Measurements from ENCODE around the gene C11orf65.
"Not testable (repeated sequence)": the region's sequence is repeated elsewhere in the genome, so short reads cannot be mapped to it uniquely, and the experiment has no call there.

Gene C11orf65

DNA sequence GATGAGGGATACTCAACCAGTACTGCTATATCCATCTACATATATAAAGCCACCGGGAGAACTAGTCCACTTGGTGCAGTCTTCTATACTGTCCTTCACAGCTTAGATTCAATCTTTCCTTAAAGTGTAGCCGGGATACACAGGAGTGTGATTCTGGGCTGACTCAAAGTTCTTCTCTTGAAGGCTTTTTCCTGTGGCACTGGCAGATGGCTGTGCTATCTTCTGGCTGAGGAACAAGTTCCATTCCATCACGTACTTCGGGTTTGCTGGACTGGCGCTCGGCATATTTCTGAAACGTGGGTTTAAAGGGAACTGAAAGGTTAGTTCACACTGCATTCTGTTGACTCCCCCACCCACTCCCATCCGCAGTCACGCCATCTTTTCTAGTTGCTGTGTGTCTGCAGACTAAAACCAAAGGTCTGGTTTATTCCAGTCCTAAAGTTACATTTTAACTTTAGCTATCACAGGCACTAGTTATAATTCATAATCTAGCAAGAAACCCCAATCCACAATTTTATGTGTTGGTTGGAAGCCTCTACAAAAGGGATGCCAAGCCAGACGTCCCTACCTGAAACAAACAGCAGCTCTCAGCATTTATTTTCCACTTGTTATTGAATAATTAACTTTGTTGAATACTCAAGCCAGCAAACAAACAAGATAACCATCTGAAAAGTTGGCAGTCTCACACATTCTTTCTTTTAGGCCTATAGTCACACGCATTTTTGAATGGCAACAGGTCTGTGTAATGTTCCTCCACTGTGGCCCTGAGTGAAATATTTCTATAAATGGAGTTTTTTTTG is 7.5 kb upstream of the C11orf65 start:
- in situ Hi-C loops (cut with MboI; ENCODE audit: low sequenced_read_pairs): no loop called here

DNA sequence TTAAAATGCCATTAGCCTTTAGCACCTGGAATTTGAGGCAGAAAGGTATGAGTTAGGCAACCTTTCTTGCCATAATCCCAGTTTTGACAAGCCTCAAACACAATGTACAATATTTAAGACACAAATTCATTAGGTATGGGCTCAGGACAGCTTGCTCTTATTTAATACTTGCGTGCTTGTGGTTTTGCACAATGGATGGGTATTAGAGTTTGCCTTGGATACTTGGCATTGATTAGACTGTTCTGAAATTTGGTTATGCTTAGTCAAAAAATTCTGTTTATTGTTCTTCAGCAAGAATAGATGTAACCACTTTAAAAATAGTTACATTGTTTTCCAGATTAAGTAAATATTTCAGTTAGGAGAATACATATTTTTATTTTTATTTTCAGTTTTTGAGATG is 5.4 kb upstream of the C11orf65 start:
- in situ Hi-C loops (cut with MboI; ENCODE audit: low sequenced_read_pairs): no loop called here

DNA sequence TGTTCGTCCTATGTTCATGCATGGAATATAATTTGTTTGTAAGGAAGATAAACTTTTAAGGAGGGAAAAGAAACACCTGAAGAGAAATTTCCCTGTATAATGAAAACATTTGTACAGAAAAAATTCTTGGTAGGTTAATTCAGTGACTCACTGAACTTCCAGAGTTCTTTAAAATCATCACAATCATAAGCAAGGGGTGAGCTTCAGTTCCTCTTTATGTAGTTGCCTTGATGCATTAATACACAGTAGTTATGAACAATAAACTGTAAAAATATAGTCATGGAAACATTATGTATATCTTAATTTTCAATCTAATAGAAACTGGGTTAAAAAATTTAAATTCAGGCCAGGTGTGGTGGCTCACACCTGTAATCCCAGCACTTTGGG is 1.1 kb upstream of the C11orf65 start:
- in situ Hi-C loops (cut with MboI; ENCODE audit: low sequenced_read_pairs): no loop called here

DNA sequence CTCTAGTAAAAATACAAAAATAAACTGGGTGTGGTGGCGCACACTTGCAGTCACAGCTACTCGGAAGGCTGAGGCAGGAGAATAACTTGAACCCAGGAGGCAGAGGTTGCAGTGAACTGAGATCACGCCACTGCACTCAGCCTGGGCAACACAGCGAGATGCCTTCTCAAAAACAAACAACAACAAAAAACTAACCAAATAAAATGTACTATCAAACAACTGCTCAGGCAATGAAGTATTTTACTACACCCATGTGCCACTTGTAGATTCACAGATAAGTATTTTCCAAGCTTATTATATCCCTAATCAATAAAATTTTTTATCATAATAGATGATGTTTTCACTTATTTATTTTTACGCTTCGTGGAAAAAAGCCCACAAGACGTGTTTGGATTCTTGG is 924 bp downstream of the C11orf65 start:
- in situ Hi-C loops (cut with MboI; ENCODE audit: low sequenced_read_pairs): no loop called here

DNA sequence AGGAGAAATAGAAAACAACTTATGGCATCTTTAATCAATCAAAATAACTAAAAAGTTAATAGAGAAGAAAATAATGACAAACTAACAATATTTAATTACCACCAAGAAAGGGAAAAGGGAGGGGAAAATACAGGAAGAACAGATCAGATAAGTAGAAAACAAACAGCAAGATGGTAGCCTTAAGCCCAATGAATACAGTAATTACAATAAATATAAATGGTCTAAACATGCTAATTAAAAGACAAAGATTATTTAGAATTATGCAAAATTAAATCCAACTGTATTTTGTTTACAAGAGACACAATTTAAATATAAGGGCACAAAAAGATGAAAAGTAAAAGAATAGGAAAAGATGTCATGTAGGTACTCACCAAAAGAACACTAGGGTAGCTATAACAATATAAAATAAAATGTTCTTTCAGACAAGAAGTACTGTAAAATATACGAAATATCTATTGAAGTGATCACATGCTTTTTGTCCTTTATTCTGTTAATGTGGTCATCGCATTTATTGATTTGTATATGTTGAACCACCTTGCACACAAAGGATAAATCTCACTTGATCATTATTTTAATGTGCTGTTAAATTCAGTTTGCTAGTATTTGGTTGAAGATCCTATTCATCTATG is 14.0 kb downstream of the C11orf65 start:
- in situ Hi-C loops (cut with MboI; ENCODE audit: low sequenced_read_pairs): no loop called here

DNA sequence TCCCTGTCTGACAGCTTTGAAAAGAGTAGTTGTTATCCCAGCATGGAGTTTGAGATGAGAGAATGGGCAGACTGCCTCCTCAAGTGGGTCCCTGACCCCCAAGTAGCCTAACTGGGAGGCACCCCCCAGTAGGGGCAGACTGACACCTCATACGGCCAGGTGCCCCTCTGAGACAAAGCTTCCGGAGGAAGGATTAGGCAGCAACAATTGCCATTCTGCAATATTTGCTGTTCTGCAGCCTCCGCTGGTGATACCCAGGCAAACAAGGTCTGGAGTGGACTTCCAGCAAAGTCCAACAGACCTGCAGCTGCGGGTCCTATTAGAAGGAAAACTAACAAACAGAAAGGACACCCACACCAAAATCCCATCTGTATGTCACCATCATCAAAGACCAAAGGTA is 25.9 kb downstream of the C11orf65 start:
- in situ Hi-C loops (cut with MboI; ENCODE audit: low sequenced_read_pairs): not testable (repeated sequence)

DNA sequence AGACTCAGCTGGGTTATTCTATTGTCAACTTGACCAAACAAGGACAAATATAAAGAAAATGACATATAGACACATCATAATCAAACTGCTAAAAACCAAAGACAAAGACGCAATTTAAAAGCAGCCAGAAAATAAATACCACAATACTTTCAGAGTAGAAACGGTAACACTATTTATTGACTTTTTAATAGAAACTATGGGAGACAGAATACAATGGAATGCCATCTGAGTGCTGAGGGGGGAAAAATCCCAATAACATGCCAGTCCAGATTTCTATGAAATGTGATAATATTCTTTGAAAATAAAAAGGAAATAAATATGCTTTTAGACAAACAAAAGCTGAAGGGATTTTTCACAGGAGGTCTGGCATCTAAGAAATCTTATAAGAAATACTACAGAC is 30.7 kb downstream of the C11orf65 start:
- in situ Hi-C loops (cut with MboI; ENCODE audit: low sequenced_read_pairs): no loop called here

DNA sequence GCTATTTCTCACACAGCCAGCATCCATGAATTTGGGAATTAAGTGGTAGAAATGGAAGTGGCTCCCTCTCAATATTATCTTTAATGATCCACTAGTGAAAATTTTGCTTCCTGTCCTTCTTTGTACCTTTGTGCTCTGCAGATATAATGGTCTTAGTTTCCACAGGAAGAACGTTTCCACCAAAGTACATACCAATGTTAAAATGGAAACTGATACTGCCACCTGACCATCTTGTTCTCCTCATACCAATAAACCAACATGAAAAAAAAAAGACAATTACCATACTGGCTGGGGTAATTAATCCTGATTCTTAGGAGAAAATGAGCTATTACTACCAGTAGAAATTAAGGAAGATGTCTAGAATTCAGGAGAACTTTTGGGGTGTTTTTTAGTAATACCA is 32.3 kb downstream of the C11orf65 start:
- in situ Hi-C loops (cut with MboI; ENCODE audit: low sequenced_read_pairs): no loop called here

DNA sequence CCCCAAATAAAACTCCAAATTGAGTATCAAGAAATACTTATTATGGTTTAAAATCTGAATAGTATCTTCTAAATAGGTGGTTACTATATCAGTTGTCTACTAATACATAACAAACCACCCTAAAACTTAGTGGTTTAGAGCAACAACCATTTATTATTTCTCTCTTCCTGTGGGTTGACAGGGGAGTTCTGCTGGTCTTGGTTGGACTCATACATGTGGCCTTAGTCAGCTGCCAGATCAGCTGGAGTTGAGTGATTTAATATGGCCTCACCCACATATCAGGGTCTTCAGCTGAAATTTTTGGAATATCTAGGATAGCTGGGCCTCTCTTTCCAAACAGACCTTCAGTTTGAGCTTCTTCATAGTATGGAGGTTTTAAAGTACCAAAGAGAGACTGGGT is 34.5 kb downstream of the C11orf65 start:
- in situ Hi-C loops (cut with MboI; ENCODE audit: low sequenced_read_pairs): no loop called here

DNA sequence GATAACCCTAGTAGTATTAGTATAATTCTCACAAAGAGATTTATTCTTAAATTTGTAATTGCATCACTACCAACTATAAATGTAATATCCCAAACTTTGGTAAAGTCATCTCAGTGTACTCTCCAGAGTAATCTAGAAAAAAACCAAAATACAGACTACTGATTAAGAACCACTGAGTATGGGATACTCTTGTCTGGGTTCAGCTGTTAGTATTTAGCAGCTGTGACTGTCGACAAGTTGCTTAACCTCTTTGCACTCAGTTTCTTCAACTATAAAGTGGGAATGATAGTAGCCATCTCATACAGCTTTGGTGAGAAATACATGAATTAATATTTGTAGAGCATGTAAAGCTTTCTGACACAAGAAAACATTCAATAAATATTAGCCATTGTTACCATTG is 35.3 kb downstream of the C11orf65 start:
- in situ Hi-C loops (cut with MboI; ENCODE audit: low sequenced_read_pairs): no loop called here

DNA sequence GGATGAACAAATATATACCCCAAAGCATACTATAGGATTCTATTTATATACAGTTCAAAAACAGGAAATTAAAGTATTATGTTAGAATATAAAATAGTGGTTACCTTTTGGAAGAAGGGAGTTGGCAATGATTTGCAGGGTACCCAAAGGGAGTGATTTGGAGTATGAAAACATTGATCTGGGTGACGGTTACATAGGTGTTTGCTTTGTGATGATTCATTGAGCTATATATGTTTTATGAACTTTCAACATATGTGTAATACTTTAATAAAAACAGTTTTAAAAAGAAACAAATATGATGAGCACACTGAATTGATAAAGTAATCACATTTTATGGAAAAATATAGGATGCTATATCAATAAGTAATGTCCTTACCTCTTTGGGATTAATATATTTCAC is 36.0 kb downstream of the C11orf65 start:
- in situ Hi-C loops (cut with MboI; ENCODE audit: low sequenced_read_pairs): no loop called here

DNA sequence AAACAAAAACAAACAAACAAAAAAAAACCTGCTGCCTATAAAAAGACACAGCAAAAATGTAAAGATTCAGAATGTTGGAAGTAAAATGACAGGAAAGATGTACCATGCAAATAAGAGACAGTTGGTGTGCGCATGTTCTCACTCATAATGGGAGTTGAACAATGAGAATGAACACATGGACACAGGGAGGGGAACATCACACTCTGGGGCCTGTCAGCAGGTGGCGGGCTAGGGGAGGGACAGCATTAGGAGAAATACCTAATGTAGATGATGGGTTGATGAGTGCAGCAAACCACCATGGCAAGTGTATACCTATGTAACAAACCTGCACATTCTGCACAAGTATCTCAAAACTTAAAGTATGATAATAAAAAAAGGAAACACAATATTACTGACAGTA is 49.8 kb downstream of the C11orf65 start:
- in situ Hi-C loops (cut with MboI; ENCODE audit: low sequenced_read_pairs): not testable (repeated sequence)

DNA sequence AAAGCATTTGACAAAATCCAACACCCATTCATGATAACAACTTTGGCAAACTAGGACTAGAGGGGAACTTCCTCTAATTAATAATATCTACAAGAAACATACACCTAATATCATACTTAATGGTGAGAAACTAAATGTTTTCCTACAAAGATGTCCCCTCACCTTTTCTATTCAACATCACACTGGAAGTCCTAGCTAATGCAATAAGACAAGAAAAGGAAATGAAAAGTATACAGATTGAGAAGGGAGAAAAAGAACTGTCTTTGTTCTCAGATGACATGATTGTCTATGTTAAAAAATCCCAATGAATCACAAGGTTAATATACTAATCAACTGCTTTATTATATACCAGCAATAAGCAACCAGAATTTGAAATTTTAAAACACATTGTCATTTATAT is 52.4 kb downstream of the C11orf65 start:
- in situ Hi-C loops (cut with MboI; ENCODE audit: low sequenced_read_pairs): no loop called here

DNA sequence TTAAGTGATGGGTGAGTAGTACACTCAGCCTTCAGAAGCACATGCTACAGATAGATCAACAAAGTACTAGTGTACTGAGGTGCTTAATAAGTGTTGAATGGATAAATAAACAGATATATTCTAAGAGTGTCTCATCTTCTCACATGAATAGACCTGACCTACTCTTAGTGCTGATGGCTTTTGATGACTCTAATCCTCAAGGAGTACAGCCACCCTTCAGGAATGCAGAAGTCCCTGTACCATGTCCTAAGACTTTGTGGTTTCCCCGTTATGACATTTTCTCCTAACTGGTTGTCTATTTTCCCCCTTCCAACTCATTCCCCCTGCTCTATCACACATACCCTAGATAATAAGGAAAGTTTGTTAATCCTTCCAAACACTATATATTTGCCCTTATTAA is 61.6 kb downstream of the C11orf65 start:
- in situ Hi-C loops (cut with MboI; ENCODE audit: low sequenced_read_pairs): no loop called here

DNA sequence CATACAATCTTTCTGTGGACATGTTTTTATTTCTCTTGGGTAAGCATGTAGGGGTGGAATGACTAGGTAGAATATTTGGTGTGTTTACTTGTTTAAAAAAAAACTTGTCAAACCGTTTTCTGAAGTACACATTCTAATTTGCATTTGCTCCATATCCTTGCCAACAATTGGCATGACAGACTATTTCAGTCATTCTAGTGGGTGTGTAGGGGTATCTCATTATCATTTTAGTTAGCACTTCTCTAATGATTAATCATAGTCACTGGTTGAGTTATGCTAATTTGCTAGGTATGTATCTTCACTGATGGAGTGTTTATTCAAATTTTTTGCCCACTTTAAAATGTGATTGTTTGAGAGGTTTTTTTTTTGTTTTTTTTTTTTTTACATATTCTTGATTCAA is 64.3 kb downstream of the C11orf65 start:
- in situ Hi-C loops (cut with MboI; ENCODE audit: low sequenced_read_pairs): no loop called here

DNA sequence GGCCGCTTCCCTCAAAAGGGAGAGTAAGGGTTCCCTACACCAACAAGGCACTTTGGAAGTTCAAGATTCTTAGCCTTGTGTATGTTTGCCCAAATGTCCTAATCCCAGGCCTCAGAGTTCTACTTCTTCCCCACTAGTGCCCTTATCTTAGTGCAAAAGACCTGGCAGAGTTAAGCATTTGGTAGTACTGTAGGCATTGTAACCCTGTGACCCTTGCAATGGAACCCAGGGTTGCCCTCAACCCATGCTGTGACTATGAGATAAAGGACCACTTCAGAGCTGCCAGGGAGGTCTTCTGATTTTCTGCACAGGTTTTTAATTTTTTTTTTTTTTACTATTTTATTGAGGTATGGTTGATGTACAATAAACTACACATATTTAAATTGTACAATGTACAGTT is 65.1 kb downstream of the C11orf65 start:
- in situ Hi-C loops (cut with MboI; ENCODE audit: low sequenced_read_pairs): no loop called here

DNA sequence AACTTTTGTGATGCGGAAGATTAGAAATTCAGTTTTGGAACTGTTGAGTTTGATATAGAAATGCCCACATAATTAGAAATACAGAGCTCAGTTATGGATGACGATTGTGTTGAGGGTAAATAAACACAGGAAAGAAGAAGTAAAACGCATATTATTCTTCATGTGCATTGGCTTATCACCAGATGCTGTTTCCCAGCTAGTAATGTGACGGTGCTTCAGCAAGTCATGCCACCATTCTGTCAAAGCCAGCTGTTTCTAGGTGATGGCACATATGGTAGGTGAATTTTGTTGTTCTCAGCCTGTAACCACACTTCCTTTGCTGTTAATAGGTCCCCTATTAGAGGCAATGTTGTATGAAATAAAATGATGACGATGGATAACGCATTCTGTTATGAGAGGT is 68.9 kb downstream of the C11orf65 start:
- in situ Hi-C loops (cut with MboI; ENCODE audit: low sequenced_read_pairs): no loop called here

DNA sequence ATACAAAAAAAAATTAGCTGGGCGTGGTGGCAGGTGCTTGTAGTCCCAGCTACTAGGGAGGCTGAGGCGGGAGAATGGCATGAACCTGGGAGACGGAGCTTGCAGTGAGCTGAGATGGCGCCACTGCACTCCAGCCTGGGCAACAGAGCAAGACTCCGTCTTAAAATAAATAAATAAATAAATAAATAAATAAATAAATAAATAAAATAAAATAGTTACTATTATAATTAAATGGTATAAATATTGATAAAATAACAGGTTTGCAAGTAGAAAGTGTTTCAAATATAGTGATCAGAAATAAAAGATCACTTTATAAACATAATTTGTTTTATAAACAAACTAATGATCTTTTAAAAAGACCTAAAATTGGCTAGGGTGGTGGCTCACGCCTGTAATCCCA is 70.7 kb downstream of the C11orf65 start:
- in situ Hi-C loops (cut with MboI; ENCODE audit: low sequenced_read_pairs): not testable (repeated sequence)

DNA sequence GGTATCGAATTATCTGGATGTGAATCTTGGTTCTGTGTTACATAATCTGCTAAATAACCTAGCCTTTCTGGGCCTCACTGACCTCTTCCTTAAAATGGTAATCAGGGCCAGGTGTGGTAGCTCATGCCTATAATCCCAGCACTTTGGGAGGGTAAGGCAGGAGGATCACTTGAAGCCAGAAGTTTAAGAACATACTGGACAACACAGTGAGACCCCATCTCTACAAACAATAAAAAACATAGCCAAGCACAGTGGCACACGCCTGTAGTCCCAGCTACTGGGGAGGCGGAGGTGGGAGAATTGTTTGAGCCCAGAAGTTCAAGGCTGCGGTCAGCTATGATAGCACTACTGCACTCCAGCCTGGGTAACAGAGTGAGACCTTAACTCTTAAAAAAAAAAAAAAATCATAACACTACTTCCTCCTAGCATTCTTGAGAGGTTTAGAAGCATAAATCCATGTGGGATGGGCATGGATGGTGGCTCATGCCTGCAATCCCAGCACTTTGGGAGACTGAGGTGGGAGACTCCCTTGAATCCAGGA is 72.5 kb downstream of the C11orf65 start:
- in situ Hi-C loops (cut with MboI; ENCODE audit: low sequenced_read_pairs): no loop called here

DNA sequence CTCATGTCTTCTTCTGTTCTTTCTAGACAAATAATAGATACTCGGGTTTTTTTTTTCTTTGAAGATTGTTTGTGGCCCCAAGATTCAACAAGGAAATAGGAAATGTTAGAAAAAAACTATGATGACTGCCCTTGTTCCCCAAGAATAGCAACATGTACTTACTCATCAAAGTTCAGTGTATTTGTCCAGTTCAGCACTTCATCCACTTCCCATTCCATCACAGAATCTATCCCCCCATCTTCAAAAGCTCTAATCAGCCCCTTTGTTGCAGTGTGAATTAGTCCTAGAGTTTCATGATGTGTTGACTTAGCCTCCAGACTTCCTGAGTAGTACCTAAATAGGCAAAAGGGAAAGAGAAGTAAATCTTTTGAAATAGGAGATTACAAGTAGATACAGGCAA is 74.3 kb downstream of the C11orf65 start:
- in situ Hi-C loops (cut with MboI; ENCODE audit: low sequenced_read_pairs): no loop called here

DNA sequence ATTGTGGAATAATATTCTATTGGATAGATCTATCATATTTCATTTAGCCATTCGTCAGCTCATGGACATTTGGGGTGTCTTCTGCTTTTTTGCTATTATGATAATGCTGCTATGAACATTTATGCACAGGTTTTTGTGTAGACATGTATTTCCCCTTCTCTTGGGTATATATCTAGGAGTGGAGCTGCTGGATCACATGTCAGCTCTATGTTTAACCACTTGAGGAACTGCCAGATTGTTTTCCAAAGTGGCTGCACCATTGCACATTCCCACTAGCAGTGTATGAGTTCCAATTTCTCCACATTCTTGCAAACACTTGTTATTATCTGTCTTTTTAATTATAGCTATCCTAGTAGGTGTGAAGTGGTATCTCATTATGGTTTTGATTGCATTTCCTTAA is 75.0 kb downstream of the C11orf65 start:
- in situ Hi-C loops (cut with MboI; ENCODE audit: low sequenced_read_pairs): no loop called here

DNA sequence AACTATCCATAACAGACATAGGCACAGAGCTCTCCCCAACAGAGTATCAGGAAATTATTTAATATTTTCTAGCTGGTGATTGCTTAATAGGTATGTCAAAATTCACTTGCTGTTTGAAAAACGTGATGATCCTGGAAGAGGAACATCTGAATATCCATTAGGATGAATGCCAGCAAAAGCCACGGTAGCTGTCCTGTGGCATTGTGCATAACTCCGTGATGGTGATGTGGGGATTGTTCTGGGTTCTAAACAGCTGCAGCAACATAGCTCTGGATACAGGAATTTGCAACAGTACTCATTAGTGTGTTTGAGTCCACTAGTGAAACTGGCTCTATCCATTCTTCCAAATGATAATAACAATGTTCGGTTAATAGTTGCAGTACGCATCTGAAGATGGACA is 78.8 kb downstream of the C11orf65 start:
- in situ Hi-C loops (cut with MboI; ENCODE audit: low sequenced_read_pairs): no loop called here

DNA sequence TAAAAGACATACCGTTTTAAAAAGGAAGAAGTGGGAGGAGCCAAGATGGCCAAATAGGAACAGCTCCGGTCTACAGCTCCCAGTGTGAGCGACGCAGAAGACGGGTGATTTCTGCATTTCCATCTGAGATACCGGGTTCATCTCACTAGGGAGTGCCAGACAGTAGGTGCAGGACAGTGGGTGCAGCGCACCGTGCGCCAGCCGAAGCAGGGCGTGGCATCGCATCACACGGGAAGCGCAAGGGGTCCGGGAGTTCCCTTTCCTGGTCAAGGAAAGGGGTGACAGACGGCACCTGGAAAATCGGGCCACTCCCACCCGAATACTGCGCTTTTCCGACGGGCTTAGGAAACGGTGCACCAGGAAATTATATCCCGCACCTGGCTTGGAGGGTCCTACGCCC is 93.8 kb downstream of the C11orf65 start:
- in situ Hi-C loops (cut with MboI; ENCODE audit: low sequenced_read_pairs): not testable (repeated sequence)
